Activated T-helper 9 cell treated with anti-CD3 and anti-CD28 coated beads, Interleukin-2, amount 50 U/mL, for 16 hours (primary cell): ENCODE results near the gene ULK2.

Experiments used
- DNase-seq: peaks from one replicate; pipeline ENCODE4 v3.0.0-alpha.2; 2020; ENCODE audit warnings: low read depth

Gene ULK2

DNA sequence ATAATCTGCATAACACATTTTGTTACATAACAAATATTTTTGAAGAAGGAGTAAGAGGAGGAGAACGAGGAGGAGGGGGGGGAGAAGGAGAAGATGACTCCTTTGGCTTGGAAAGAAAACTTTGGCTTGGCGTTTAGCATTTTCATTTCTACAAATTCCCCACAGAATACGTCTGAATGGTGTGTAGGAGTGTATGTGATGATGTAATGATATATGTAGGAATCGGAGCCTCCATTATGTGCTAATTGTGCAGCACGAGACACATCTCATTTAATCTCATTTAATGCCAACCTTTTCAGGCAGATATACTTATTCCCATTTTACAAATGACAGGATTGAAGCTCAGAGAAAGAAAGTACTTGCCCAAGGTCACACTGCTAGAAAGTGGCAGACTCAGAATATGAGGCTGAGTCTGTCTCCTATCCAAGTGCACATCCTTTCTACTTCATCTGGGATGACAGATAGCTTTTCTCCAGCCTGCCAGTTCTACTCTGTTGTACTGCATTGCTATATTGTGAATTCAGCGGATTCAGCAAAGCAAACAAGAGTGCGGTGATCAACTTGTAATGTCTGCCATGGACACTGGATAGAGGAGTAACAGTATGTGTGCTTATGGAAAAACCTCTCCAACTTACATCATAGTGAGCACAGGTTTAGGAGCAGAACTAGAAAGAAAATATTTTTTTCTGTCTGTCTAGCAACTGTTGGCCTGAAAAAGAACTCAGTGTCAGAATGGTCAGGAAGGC lies 140.9 kb downstream of the ULK2 start:
- DNase-seq, result no peak

DNA sequence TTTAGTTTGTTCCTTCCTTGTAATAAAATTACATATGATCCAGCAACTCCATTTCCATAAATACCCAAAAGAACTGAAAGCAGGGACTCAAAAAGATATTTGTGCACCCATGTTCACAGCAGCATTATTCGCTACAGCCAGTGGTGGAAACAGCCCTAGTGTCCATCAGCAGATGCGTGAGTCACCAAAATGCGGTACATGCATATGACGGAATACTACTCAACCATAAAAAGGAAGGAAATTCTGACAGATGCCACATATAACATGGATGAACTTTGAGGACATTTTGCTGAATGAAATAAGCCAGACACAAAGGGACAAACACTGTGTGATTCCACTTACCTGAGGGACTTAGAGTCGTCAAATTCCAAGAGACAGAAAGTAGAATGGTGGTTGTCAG lies 142.2 kb downstream of the ULK2 start:
- no peak for DNase-seq

DNA sequence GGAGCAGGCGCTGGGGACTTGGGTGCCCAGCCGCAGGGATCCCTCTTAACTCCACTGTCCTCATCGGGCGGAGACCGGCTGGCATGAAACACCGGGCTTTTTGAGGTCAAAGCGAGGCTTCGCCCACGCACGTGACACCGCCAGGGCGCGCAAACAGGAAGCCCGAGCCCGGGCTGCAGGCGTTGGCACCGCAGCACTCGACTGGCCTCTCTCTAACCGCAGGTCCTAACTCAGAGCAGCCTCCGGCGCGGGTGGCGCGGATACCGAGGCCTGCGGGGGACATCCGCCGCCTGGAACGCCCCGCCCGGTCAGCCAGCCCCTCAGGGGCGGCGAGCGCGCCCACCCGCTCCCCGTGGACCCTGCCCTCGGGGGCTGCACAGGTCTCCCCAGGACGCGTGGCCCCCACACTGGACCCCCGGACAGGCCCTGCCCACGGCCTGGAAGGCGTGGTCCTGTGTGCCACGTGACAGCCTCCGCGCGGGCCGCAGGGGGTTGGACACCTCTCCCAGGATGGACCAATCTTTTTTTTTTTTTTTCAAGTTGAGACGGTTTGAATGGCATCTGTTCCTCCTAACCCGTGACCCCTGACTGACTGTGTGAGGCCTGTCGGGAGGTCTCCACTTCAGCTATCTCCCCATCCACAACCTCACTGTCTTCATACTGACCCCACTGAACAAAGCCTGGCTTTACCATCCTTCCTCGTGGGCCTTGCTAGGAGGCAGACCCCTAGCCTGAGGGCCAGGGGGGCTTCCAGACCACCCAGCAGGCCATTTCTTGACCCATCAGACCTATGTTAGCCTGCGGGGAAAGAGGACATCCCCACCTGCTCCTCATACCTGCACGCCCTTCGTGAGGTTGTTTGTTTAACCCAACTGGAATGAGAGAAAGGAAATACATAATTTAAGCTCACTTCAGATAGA lies 143.0 kb downstream of the ULK2 start:
- DNase-seq, result peak; percentile 30

DNA sequence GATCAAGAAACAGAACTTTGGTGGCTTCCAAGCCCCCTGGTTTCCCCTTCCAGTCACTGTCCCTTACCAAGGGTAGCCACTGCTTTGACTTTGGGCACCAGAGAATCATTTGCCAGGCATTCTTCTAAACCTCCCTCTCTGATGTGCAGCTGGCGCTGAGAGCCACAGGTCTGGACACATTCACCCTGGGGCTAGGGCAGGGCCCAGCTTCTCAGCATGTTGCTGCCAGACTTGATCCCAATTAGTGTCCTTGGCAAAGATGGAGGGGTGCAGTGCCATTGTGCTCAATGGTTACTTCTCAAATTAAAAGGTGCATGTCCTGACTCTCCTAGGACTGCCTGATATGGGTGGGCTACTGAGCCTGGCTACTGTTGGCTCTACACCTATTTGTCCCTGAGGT lies 143.8 kb downstream of the ULK2 start:
- no peak for DNase-seq
